GM19239 (cell line): ENCODE data around the gene TRIP6.

Experiments used
- DNase-seq: peaks from one replicate; pipeline ENCODE4 v3.0.0; 2011; ENCODE audit warnings: low spot score; ENCODE audit not compliant: insufficient read length
- FAIRE-seq: peaks from 2 replicates; lab custom pipeline; 2011; peaks lifted over from hg19 to GRCh38; lab: Jason Lieb, UNC

Gene TRIP6

DNA sequence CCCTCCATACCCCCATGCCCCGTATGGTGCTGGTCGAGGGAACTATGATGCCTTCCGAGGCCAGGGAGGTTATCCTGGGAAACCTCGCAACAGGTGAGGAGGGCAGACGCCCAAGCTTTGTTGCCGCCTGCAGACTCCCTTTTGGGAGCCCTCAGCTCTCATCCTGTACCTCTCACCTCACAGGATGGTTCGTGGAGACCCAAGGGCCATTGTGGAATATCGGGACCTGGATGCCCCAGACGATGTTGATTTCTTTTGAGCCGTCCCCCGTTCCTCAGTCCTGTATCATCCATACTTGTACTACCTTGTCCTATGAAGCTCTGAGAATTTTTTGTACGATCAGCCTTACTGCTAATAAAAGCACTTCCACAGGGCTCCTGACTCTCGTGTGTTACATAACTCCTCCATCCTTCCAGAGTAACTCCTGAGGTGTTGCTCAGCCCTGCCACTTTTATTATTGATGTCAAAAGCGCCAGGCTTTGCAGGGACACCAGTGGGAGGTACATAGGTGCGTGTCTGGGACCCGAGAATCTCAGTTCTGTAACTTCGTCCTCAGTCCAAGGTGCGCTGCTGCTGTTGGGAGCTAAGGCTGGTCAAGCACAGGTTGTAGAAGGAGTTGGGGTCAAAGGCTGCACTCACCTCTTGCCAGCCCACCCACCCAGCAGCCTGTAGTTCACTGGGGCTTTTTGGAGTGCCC is 21.3 kb downstream of the TRIP6 start:
- FAIRE-seq: peak; percentile 62
- DNase-seq: no peak

DNA sequence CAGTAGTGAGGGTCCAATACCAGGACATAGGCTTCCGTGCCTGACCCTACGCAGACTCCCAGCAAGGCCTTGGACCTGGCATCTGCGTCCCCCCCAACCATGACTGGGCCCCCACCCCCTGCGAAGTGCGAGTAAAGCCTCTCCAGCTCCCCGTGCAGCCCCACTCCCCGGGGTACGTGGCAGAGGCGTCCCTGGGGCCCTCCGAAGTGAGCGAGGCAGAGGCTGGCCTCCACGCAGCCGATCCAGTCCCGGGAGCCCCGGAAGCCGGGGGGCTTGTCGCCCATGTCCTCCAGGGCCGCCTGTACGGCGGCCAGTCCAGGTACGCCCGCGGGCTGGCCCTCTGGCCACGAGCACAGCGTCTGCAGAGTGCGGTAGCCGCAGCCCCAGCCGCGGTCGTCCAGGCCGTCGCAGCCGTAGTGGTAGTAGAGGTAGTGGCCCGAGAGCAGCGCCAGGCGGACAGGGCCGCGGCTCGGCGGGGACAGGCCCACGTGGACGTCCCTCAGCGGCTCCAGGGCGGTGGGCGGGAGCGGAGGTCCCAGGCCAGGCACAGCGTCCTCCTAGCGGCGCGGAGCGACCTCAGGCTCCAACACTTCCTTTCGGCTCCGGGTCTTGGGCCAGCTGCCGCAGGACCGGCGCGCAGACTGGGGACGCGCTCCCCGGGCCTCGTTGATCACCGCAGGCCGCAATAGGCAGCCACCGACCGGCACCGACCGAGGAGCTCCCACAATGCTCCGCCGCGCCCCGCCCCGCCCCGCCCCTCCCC is 22.0 kb downstream of the TRIP6 start, which contains the start of gene UFSP1:
TSS of gene UFSP1 (minus strand) at position 728 of the 763 bp plus-strand sequence. CDS start at position 284, 444 bp downstream.
- DNase-seq (no peak), FAIRE-seq (peak; percentile 11)

DNA sequence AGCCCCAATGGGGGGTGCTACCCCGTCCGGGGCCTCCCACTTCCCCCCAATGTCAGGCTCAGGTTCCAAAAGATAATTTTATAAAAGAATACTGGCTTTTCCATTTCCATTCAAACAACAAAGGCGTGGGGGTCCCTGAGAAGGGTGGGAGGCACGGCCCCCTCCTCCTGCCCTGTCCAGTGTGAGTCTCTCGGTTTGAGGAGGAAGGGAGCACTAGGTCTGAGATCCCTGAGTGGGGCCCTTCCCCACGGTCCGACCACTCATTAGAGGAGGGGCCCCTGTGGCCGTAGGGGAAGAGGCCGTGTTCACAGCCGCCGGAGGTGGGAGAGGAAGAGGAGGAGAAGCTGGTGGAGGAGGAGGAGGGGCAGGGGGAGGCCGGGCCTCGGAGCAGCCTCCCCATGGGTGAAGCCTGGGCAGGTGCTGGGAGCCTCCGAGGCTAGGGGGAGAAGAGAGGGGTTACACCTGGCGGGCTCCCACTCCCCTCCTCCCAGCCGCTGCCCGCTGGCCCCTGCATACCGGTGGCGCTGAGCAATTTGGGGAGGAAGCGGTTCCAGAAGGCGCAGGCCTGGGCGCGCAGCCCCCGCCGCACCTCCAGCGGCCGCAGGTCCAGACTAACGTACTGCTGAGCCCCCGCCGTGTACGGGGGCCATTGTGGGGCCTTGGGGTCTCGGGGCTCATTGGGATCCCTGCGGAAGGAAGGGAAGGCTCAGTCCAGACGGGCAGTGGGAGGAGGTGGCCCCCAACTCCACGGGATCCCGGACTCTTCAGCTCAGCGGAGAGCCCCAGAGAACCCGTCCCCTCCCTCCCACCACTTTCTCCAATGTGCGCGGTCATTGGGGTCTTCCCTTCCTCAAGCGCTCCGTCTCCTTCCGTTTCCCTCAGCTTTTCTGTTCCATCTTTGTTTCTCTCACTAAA is 23.7 kb downstream of the TRIP6 start:
- FAIRE-seq (peak; percentile 21), DNase-seq (no peak)

DNA sequence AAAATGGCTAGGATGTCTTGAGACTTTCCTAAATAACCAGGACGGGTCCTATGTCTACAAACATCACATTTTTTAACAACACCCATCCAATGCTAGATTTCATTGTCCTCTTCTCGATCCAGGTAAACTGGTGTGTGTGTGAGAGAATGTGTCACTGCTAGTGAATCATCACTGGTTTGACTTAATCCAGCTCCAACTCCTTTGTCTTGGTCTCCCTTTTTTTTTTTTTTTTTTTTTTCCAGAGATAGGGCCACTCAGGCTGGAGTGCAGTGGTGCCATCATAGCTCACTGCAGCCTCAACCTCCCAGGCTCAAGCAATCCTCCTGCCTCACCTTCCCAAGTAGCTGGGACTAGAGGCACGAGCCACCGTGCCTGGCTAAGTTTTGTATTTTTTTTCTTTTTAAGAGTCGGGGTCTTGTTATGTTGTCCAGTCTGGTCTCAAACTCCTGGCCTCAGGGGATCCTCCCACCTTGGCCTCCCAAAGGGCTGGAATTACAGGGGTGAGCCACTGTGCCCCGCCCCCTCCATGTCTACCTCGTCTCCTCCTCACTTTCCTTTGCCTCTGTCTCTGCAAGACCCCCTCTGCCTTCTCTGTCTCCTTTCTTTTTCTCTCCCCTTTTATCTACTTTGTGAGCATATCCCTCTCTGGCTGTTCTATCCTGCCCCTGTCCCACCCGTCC is 24.5 kb downstream of the TRIP6 start:
- FAIRE-seq (no peak), DNase-seq (no peak)

DNA sequence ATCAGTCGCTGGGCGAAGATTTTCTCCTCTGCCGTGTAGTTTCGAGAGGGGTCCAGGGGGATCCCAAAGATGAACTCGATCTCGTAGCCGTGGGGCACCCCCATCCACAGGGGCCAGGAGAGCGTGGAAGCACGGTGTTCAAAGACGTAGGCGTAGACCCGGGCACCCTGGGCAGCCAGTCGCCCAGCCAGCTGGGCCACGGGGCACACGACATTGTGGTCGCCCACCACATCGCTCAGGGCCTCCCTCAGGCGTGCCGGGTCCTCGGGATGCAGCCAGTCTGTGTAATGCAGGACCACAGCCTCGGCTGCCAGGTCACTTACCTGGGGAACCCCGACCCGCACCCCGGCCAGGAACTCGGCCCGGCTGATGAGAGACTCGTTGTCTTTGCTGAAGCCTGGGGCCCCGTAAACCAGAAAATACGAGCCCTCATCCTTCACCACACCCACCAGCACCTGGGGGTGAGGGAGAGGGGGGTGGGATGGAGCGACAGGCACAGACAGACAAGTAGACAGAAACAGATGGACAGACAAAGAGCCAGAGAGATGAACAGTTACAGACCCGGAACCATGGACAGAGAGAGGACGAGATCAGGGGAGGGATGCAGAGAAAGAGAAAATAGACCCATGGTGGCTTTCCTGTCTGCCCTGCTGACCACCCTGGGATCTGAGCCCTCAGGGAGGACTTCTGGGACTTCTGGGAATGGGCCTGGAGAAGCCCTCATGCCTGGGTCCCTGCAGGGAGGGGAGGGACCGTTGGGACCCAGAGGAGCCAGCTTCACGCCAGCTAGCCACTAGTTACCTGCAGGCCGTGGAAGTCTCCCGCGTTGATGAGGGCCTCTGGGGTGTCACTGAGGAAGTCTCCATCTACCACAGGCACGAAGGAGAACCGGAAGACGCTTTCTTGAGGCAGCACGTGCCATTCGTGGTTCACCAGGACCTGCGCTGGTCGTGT is 25.5 kb downstream of the TRIP6 start:
- FAIRE-seq: no peak
- no peak for DNase-seq

DNA sequence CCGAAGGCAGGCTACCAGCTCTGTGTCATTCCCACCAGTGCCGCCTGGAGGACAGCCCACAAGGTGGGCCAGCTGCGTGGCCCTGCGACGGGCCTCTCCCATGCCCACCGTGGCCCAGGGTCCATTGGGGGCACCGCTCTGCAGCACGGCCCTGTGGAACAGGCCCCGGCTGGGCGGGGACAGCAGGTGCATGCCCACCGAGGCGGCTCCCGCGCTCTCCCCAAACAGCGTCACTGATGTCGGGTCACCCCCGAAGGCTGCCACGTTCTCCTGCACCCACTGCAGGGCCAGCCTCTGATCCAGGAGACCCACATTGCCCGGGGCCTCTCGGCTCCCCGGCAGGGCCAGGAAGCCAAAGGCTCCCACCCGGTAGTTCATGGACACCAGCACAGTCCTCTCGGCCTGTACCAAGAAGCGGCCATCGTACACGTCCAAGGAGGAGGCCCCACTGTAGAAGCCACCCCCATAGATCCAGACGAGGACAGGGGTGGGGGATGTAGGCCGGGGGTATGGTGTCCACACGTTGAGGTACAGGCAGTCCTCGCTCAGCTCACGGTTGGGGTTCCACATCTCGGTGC is 26.2 kb downstream of the TRIP6 start:
- FAIRE-seq (no peak), DNase-seq (no peak)

DNA sequence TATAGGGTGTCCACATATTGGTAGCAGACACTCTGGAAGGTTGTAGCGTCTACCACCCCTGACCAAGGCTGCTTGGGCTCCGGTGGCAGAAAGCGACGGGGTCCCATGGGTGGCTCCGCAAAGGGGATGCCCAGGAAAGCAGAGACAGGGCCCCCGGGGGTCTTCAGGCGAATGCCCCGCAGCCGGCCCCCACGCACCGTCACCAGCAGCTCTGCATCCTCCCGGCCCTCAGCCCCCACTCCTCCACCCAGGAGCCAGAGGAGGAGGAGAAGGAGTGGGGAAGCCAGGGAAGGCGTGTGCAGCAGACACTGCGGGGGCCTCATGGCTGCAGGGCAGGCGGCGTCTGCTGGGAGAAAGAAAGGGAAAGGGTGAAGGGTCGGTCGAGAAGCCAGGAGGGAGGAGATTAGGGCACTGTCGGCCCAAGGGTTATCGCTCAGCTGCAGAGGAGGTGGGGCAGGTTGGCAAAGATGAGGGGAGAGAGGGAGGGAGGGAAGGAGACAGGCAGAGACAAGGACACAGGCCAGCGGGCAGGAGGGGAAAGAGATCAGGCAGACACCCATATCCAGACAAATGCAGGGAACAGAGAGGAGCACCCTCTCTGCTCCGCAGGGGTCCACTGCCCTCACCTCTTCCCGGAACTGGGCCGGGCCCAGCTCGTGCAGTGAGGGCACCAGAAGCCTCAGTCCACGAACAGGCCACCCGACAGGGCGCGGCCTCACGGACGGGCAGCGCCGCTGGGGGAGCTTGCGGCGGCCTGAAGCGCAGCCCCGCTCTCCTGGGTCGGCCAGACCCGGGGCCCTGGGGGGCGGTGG is 26.9 kb downstream of the TRIP6 start:
- DNase-seq (no peak), FAIRE-seq (no peak)

DNA sequence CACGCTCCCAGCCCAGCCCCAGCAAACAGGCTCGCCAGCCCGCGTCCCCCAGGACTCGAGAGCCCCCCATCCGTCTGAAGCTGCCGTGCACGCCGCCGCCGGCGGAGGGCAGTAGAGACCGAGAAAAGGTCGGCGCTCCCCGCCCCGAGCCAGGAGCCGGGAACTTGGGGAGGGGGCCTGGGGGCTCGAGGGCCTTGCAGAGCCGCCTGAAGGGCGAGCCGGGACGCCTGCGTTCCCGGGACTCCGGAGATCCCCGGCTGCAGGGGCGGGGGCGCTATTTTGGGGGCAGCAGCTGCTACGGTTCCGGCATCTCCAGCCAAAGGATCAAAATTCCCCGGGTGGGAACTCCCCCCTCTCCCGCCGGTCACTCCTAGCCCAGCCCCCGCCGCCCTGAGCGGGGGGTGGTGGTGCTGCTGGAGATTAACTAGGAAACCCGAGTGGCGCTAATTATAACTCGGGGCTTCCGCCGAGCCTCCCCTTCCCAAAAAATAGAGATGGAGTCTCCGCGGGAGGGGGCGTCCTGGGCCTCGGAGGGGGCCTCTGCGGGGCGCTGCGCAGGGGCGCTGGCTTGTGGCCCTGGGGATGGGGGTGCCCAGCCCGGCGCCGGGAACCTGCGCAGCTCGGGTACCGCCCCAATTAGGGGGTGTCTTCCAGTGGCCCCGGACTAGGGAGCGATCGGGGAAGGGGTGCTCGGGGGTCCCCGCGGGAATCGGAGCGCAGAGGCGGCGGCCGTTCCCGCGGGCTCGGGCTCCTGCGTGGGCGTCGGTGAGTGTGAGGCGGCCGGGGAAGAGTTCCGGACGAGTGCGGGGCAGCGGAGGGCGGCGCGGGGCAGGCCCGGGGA is 27.9 kb downstream of the TRIP6 start:
- FAIRE-seq: peak; percentile 66
- DNase-seq: no peak

DNA sequence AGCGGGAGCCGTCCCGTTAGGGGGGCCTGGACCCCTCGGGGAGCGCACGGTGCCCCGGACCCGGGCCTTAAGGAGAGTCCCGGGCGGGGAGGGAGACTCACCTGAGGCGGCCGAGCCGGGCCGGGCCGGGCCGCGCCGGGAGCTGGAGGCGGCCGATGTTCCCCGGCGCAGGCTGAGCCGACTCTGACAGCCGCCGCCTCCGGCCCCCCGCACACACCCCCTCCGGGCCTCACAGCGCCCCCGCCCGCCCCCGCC is 28.4 kb downstream of the TRIP6 start, which contains the start of gene ACHE:
TSS of gene ACHE (minus strand) at position 188 of the 255 bp plus-strand sequence. CDS start 1,656 bp downstream, outside the sequence.
- no peak for FAIRE-seq
- DNase-seq: no peak

DNA sequence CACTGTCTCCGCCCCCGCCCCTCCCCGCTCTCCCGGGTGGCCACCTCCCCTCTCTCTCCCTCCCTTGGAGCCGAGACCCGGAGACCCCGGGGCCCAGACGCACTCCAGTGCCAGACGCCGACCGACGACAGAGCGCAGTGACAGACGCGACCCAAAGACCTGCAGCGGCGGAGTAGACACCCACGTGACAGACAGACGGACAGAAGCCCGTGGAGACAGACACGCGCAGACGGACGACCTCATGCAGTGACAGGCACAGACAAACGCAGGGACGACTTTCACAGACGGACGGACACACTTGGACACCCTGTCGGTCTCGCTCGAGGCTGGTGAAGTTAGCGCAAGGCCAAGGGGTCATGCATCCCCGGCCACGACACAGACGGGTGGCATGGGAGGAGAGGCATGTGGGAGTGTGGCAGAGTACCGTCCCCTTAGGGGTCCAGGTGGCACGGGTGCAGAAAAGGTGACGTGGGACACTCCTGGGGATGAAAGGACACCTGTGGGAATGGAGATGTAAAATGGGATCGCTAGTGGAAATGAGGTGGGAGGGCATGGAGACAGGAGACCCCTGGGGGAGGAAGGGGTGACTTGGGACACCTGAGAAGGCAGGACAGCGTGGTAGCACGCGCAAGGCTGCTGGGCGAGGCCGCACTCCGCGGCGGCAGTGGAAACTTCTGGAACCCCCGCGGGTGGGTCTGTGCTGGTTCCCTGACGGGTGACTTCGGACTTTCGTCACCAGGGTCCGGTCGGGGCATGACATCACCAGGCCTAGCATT is 29.0 kb downstream of the TRIP6 start:
- DNase-seq (no peak), FAIRE-seq (no peak)

DNA sequence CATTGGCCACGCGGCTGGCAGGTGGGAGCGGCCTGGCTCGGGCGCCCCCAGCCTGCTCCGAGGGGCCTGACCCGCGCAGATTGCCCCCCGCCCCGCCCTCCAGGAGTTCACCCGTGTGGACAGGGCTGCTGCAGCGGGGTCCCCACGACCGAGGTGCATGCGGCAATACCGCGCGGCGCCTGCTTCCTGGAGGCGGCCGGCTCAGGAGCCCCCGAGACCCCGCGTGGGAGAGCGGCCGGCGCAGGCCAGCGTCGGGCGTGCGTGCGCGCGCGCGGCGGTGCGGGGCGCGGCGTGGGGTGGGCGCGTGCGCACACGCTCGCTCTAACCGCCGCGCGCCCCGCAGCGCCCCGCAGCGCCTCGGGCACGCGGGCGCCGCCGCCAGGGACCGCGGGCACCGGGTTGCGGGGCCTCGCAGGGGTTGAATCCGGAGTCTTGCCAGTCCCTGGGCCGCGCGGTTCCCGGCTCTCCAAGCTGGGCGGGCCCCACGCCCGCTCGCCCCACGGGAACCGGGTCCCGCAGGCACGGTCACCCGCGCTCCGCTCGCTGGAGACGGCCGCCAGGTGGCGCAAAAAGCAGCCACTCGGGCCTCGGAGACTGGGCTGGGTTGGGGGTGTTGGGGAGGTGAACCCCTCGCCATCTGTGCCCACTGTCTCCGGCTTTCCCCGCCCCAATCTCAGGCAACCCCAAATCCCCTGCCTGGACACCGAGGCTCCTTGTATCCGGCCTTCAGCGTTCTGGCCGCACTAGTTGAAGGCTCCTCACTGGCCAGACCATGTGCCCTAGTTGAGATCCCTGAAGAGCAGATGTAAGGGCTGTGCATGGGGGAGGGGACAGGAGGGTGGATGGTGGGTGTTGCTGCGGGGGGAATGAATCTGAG is 29.8 kb downstream of the TRIP6 start:
- DNase-seq (peak; percentile 66), FAIRE-seq (no peak)

DNA sequence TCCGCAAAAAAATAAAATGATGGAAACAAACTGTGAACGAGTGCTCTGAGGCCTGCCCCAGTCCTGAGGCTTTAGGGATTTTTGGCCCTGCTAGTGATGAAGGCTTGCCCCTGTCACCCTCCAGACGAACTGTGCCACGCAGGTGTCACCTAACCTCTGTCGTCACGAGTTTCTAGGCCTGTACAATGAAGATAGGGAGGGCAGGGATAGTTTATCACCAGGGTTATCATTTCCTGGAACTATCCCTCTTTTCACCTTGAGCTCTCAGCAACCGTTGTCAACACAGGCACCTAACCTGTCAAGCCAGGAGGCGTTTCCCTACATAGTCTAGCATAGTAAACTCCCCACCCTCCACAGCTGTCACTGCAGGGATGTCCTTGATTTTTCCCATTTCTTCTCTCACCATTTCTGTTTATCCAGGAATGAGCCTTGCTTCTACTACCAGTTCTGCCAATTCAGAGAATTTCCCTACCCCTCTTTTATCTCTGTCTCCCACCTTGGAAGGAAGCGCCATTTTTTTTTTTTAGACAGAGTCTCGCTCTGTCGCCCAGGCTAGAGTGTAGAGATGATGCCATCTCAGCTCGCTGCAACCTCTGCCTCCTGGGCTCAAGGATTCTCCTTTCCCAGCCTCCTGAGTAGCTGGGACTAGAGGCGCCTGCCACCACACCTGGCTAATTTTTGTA is 30.7 kb downstream of the TRIP6 start:
- DNase-seq: no peak
- no peak for FAIRE-seq

DNA sequence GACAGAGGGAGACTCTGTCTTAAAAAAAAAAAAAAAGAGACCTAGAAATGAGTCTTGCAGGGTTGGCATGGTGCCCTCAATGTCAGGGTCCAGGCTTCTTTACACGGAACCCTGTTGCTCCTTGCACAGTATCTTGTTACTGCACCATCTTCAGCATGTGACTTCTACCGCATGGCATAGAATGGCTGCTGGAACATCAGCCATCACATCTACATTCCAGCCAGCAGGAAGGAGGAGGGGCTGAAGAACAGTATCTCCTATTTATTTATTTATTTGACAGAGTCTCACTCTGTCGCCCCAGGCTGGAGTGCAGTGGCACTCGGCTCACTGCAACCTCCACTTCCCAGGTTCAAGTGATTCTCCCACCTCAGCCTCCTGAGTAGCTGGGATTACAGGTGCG is 32.2 kb downstream of the TRIP6 start:
- DNase-seq (no peak), FAIRE-seq (no peak)

DNA sequence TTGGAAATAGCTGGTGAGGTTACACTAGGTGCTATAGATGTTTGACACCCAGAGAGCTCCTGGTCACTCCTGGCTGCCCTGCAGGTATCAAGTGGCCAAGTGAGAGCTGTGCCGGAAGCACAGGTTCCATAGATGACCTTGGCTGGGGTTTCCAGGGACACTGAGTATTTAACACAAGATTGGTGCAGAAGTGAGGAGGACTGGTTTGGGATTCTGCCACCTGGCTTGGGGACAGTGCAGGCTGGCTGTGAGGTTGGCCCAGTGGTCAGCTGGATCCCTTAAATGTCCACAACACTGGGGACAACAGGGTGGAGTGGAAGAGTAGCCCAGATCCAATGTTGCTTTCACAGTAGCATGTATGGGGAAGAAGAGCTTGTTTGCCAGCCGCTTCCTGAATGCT is 33.8 kb downstream of the TRIP6 start:
- no peak for DNase-seq
- no peak for FAIRE-seq

DNA sequence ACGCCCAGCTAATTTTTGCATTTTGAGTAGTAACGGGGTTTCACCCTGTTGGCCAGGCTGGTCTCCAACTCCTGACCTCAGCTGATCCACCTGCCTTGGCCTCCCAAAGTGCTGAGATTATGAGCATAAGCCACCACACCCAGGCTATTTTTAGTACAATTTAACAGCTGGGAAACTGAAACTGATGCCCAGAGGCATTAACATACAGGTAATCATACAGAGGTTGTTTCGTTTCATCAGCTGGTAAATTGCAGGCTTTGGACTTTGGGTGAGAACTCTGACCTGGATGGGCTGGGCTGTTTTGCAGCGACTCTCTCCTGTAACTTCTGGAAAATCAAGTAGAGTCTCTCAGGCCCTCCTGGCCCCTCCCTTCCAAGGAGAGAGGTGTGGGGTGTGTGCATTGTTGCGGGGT is 34.7 kb downstream of the TRIP6 start:
- FAIRE-seq: no peak
- DNase-seq: no peak
